AG04450 (cell line): Measurements from ENCODE around the gene IFNLR1. TPM values are rescaled to one million over a fixed set of nuclear protein-coding genes. Genes with fewer than 3 reads are reported as not detected.

Experiments used
- CTCF ChIA-PET: fragments of 300-600, 350-600 bp; formaldehyde crosslinking; extraction: SDS; loops from one replicate; lab custom pipeline; 2022; ENCODE audit warnings: antibody characterized with exemption, inconsistent platforms; lab: Charles Lee
- POLR2A ChIA-PET: fragments of 350-600 bp; formaldehyde crosslinking; extraction: SDS; loops from one replicate; lab custom pipeline; 2021; ENCODE audit warnings: antibody characterized with exemption, inconsistent platforms; lab: Yijun Ruan, JAX
- DNase-seq: peaks from one replicate; pipeline ENCODE4 v3.0.0-alpha.2; 2011; ENCODE audit warnings: low read depth, low spot score
- H3K27ac ChIP-seq: one replicate; pipeline ENCODE4 v1.5.1; 2012; ENCODE audit warnings: low read depth, low read length, control low read depth
- H3K27me3 ChIP-seq: one replicate; pipeline ENCODE4 v1.6.0; 2012; ENCODE audit warnings: low read length; ENCODE audit not compliant: control insufficient read depth, insufficient read depth
- H3K4me3 ChIP-seq: 2 replicates; pipeline ENCODE4 v1.5.1; 2011; ENCODE audit warnings: mild to moderate bottlenecking, low read depth, low read length, control low read depth
- H3K9me3 ChIP-seq: 2 replicates; pipeline ENCODE4 v1.5.1; 2012; ENCODE audit warnings: low read length; ENCODE audit not compliant: control insufficient read depth, insufficient read depth
- polyA plus RNA-seq: library from polyadenylated mRNA; depleted of rRNA; stranded (reverse); fragments of >200 nt; gene quantifications from 2 replicates; pipeline ENCODE4 v1.2.3, GENCODE V29; 2011; rRNA removed
- TF ChIP-seq, protein P1 (sequence below): IDR thresholded peaks from 2 replicates; pipeline ENCODE4 v1.5.1; 2011; ENCODE audit warnings: low read depth, low read length, control low read depth, inconsistent platforms

The IFNLR1 gene
- polyA plus RNA-seq, 1 experiment: not detected

DNA sequence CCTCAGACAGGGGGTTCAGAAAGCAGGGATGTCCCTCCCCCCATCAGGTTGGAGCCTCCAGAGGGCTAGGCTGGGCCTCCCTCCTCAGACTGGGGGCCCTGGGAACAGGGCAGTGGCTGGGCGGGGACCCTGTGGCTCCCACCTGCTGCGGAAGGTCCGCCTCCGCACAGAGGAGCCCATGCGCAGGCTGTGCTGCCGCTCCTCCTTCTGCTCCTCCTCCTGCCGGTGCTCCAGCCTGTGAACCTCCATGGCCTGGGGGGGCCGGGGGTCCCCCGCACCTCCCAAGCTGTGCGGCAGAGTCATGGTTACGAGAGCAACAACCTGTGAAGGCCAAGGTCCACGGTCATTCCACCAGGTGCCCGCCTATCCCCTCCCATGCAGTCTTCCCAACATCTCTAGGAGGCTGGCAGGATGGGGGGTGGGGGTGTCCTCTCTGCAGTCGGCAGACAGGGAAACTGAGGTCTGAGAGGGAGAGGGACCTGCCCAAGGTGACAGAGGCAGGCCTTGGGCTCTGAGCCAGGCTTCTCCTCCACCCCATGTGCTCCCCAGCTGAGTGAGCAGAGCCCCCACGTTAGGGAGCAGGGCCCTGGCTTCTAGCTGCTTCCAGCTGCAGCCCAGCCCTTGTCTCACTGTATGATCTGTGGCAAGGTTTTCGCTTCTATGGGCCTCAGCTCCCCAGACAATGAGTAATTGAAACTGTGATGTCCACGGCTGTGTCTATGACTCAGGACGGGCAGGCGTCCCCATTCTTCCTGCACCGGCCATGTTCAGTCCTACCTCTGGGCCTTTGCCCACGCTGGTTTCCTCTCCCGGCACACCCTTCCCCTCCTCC, 78.5 kb downstream of the IFNLR1 start:
- Histone ChIP-seq H3K4me3 (no peak overlapping the region), H3K27me3 (peaks cover 7% of the 10 kb centered on the region), H3K9me3 (no peaks in the 10 kb centered on the region), H3K27ac (no peak overlapping the region)
- no peak for DNase-seq
- TF ChIP-seq, protein P1, sequence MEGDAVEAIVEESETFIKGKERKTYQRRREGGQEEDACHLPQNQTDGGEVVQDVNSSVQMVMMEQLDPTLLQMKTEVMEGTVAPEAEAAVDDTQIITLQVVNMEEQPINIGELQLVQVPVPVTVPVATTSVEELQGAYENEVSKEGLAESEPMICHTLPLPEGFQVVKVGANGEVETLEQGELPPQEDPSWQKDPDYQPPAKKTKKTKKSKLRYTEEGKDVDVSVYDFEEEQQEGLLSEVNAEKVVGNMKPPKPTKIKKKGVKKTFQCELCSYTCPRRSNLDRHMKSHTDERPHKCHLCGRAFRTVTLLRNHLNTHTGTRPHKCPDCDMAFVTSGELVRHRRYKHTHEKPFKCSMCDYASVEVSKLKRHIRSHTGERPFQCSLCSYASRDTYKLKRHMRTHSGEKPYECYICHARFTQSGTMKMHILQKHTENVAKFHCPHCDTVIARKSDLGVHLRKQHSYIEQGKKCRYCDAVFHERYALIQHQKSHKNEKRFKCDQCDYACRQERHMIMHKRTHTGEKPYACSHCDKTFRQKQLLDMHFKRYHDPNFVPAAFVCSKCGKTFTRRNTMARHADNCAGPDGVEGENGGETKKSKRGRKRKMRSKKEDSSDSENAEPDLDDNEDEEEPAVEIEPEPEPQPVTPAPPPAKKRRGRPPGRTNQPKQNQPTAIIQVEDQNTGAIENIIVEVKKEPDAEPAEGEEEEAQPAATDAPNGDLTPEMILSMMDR: no peak
- ChIA-PET POLR2A (interaction anchor here (0.6 kb wide), 2 partner anchors 30 to 74 kb away, joined by 4 to 6 read pairs; no protein-coding TSS in a partner anchor), CTCF (no interaction called here)

DNA sequence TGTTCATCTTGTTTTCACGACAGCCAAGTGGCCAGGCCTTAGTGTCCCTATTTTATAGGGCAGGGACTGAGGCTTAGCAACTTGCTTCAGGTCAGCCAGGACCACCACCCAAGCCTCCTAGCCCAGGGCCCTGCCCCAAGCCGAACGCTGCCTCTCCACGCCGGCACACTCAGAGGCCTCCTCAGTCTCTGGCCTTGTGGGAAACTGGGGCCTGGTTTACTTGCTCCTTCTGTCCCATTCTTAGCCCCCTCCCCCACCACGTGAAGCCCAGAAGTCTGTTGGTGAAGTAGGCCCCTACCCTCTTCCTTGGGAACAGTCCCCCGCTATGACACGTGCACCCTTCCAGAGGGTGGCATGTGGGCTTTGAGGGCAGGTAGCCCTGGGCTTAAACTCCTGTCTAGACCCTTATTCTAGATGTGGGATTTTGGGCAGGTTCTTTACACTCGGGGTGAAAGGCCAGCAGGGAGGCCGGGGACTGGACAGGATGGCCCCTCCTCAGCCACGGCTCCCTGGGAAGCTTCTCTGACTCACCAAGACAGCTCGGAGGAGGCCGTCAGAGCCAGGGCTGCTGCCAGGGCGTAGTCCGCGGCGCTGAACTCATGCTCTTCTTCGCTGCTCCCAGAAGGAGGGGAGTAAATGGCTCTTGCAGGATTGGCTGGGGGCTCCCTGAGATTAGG, 79.5 kb downstream of the IFNLR1 start:
- ChIA-PET CTCF (no interaction called here), POLR2A (no interaction called here)
- DNase-seq: no peak
- Histone ChIP-seq H3K9me3 (no peaks in the 10 kb centered on the region), H3K4me3 (no peak overlapping the region), H3K27ac (no peak overlapping the region), H3K27me3 (peaks cover 5% of the 10 kb centered on the region)
- TF ChIP-seq, protein P1: no peak

DNA sequence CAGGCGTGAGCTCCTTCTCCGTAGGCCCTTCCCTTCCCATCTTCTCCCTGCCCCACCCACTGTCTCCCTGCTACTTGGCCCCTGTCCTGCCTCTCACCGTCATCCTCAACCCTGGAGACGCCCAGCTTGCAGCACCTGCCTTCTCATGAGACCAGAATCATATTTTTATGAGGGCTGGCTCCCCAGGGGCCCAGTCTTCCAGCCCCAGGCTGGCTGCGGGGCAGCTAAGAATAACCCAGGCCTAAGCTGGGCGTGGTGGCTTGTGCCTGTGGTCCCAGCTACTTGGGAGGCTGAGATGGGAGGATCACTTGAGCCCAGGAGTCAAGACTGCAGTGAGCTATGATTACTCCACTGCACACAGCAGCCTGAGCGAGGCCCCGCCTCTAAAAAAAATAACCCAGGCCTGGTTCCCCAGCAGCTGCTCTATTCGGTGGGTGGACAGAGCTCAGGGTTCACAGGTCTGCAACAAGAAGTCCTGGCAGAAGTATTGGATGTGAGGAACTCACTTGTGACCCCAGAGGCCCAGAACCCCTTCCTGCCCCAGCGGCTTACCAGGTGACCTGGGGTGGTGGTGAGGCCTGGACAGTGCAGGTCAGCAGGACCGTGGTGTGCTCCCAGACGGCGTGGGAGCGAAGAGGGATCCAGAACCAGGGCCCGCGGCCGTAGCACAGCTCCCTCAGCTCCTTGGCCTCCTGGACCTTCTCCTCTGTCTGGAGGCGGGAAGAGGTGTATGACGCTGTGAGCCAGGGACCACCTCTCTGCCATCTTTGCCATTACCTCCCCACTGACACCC, 81.5 kb downstream of the IFNLR1 start:
- Histone ChIP-seq H3K27me3 (no peaks in the 10 kb centered on the region), H3K9me3 (no peaks in the 10 kb centered on the region), H3K4me3 (no peak overlapping the region), H3K27ac (no peak overlapping the region)
- DNase-seq: no peak
- ChIA-PET CTCF (interaction anchor here (1.8 kb wide), 1 partner anchor 35 kb away, joined by 7 read pairs; no protein-coding TSS in a partner anchor), POLR2A (no interaction called here)
- TF ChIP-seq, protein P1: no peak

DNA sequence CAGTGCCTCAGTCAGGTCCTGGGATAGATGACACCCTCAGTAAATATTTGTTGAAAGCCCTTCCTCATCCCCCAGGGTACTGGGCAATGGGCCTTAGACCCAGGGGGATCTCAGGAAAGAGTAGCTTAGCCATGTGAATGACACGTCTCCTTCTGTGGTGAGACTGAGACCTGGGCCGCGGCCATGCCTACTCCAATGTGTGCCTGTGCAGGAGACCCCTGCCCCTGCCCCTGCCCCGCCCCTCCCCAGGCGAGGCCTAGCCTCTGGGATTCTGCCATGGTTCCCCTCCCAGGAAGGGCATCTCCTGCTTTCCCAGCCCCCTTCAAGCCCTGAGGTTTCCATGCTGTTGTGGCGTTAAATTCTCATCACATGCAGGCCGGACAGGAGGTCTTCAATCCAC, 82.2 kb downstream of the IFNLR1 start:
- no peak overlapping the region for H3K4me3 ChIP-seq
- POLR2A ChIA-PET: no interaction called here
- no peaks in the 10 kb centered on the region for H3K27me3 ChIP-seq
- no peak for DNase-seq
- TF ChIP-seq, protein P1: no peak
- H3K27ac ChIP-seq: no peak overlapping the region
- no peaks in the 10 kb centered on the region for H3K9me3 ChIP-seq
- CTCF ChIA-PET: interaction anchor here (1.0 to 1.8 kb wide), 2 partner anchors 34 to 45 kb away, joined by 4 to 7 read pairs; no protein-coding TSS in a partner anchor

Other genes starting within 250 kb of the IFNLR1 start
- gene PNRC2, start 227.5 kb downstream of the IFNLR1 start, polyA plus RNA-seq: 96.0 and 107 TPM in 2 replicates
- 98.7 and 140 TPM in 2 replicates for gene SRSF10, start 207.0 kb downstream of the IFNLR1 start, polyA plus RNA-seq
- gene MYOM3, start 75.2 kb downstream of the IFNLR1 start, polyA plus RNA-seq: not detected in 2 replicates
- not detected in 2 replicates for gene IL22RA1, start 44.1 kb downstream of the IFNLR1 start, polyA plus RNA-seq
- 0.04 TPM in 1 of 2 replicates, not detected in the other for gene GRHL3, start 132.1 kb upstream of the IFNLR1 start, polyA plus RNA-seq
- 6.6 and 7.9 TPM in 2 replicates for gene STPG1, start 226.5 kb upstream of the IFNLR1 start, polyA plus RNA-seq
- gene NIPAL3, start 228.5 kb upstream of the IFNLR1 start, polyA plus RNA-seq: 46.5 and 48.5 TPM in 2 replicates